ENCODE data around the gene CTDSPL. TPM values are rescaled to one million over a fixed set of nuclear protein-coding genes. Genes with fewer than 3 reads are reported as not detected.

The CTDSPL gene
- total RNA-seq, 3 donors from 2014 or later (not counting 1 experiment from before 2014, with no cell fraction given), result 0.50 to 3.4 (median 1.8) TPM

GRCh38 chr3:37964146-37964545, 102.5 kb downstream of the CTDSPL start:
- Mint-ChIP-seq H3K27ac (no peak overlapping the region), H3K36me3 (no peaks in the 10 kb centered on the region), H3K4me1 (no peaks in the 10 kb centered on the region), H3K27me3 (ENCODE audit: low read depth in 2 of 2) (peaks cover 5 to 11% of the 10 kb centered on the region in 2 donors), H3K9me3 (no peaks in the 10 kb centered on the region), H3K4me3 (no peak overlapping the region)
- WGBS (ENCODE audit: insufficient coverage), result 94% methylated on average over 2 of the region's 3 CpGs
- Histone ChIP-seq H3K4me1 (ENCODE audit: control insufficient read depth, insufficient read depth, low read length) (no peaks in the 10 kb centered on the region), H3K9me3 (ENCODE audit: control insufficient read depth, insufficient read depth, low read length) (no peaks in the 10 kb centered on the region), H3K4me3 (ENCODE audit: low read length) (no peak overlapping the region), H3K27ac (ENCODE audit: low read length) (no peak overlapping the region), H3K27me3 (ENCODE audit: control insufficient read depth, insufficient read depth, low read length) (no peaks in the 10 kb centered on the region), H3K36me3 (ENCODE audit: control insufficient read depth, insufficient read depth, low read length) (no peaks in the 10 kb centered on the region)
- no peak for DNase-seq
- no peak for TF ChIP-seq CTCF (IDR thresholded peaks at IDR 0.05)
- intact Hi-C loops (cut with micrococcal nuclease), result no loop called here
- ATAC-seq, result no peak

GRCh38 chr3:37964716-37965115, 103.0 kb downstream of the CTDSPL start:
- 100% methylated on average over 1 of the region's 1 CpG for WGBS (ENCODE audit: insufficient coverage)

GRCh38 chr3:37967260-37967881, 105.7 kb downstream of the CTDSPL start:
- H3K4me1 Mint-ChIP-seq, result no peaks in the 10 kb centered on the region
- H3K27me3 ChIP-seq (ENCODE audit: control insufficient read depth, insufficient read depth, low read length), result no peaks in the 10 kb centered on the region
- no peaks in the 10 kb centered on the region for H3K9me3 ChIP-seq (ENCODE audit: control insufficient read depth, insufficient read depth, low read length)
- H3K9me3 Mint-ChIP-seq, result no peaks in the 10 kb centered on the region
- peak; percentile 71 for TF ChIP-seq CTCF (IDR thresholded peaks at IDR 0.05)
- H3K36me3 Mint-ChIP-seq, result no peaks in the 10 kb centered on the region
- DNase-seq (peak in 1 of 2 donors; percentile 76), ATAC-seq (peak; percentile 67 to 77 (median 69))
- no peak overlapping the region for H3K27ac ChIP-seq (ENCODE audit: low read length)
- H3K27ac Mint-ChIP-seq, result no peak overlapping the region
- 49% methylated on average over 5 of the region's 7 CpGs for WGBS (ENCODE audit: insufficient coverage)
- no peak overlapping the region for H3K4me3 ChIP-seq (ENCODE audit: low read length)
- intact Hi-C loops (cut with micrococcal nuclease), result loop anchor here (1.0 kb wide), 1 partner anchor 112 kb away; no protein-coding TSS in a partner anchor
- peaks cover 5 to 11% of the 10 kb centered on the region in 2 donors for H3K27me3 Mint-ChIP-seq (ENCODE audit: low read depth in 2 of 2)
- H3K4me3 Mint-ChIP-seq, result no peak overlapping the region
- H3K4me1 ChIP-seq (ENCODE audit: control insufficient read depth, insufficient read depth, low read length), result no peaks in the 10 kb centered on the region
- no peaks in the 10 kb centered on the region for H3K36me3 ChIP-seq (ENCODE audit: control insufficient read depth, insufficient read depth, low read length)

More at GRCh38 chr3:37964716-37965115, 103.0 kb downstream of the CTDSPL start:
- no peak overlapping the region for H3K27ac Mint-ChIP-seq
- Histone ChIP-seq H3K4me1 (ENCODE audit: control insufficient read depth, insufficient read depth, low read length) (no peaks in the 10 kb centered on the region), H3K27ac (ENCODE audit: low read length) (no peak overlapping the region), H3K27me3 (ENCODE audit: control insufficient read depth, insufficient read depth, low read length) (no peaks in the 10 kb centered on the region), H3K4me3 (ENCODE audit: low read length) (no peak overlapping the region), H3K9me3 (ENCODE audit: control insufficient read depth, insufficient read depth, low read length) (no peaks in the 10 kb centered on the region), H3K36me3 (ENCODE audit: control insufficient read depth, insufficient read depth, low read length) (no peaks in the 10 kb centered on the region)
- intact Hi-C loops (cut with micrococcal nuclease), result no loop called here
- H3K4me3 Mint-ChIP-seq, result no peak overlapping the region
- H3K9me3 Mint-ChIP-seq, result no peaks in the 10 kb centered on the region
- DNase-seq, result no peak
- no peak for ATAC-seq
- H3K27me3 Mint-ChIP-seq (ENCODE audit: low read depth in 2 of 2), result peaks cover 5 to 11% of the 10 kb centered on the region in 2 donors
- H3K36me3 Mint-ChIP-seq, result no peaks in the 10 kb centered on the region
- no peak for TF ChIP-seq CTCF (IDR thresholded peaks at IDR 0.05)
- H3K4me1 Mint-ChIP-seq, result no peaks in the 10 kb centered on the region

GRCh38 chr3:37968199-37968598, 106.5 kb downstream of the CTDSPL start:
- no peaks in the 10 kb centered on the region for H3K9me3 Mint-ChIP-seq
- peaks cover 5 to 11% of the 10 kb centered on the region in 2 donors for H3K27me3 Mint-ChIP-seq (ENCODE audit: low read depth in 2 of 2)
- H3K36me3 ChIP-seq (ENCODE audit: control insufficient read depth, insufficient read depth, low read length), result no peaks in the 10 kb centered on the region
- H3K9me3 ChIP-seq (ENCODE audit: control insufficient read depth, insufficient read depth, low read length), result no peaks in the 10 kb centered on the region
- H3K4me3 ChIP-seq (ENCODE audit: low read length), result no peak overlapping the region
- no peak overlapping the region for H3K27ac Mint-ChIP-seq
- DNase-seq, result no peak
- no peak overlapping the region for H3K27ac ChIP-seq (ENCODE audit: low read length)
- H3K36me3 Mint-ChIP-seq, result no peaks in the 10 kb centered on the region
- intact Hi-C loops (cut with micrococcal nuclease), result no loop called here
- no peak overlapping the region for H3K4me3 Mint-ChIP-seq
- no peaks in the 10 kb centered on the region for H3K4me1 Mint-ChIP-seq
- no peak for TF ChIP-seq CTCF (IDR thresholded peaks at IDR 0.05)
- WGBS (ENCODE audit: insufficient coverage), result 97% methylated on average over 8 of the region's 9 CpGs
- no peak for ATAC-seq
- no peaks in the 10 kb centered on the region for H3K27me3 ChIP-seq (ENCODE audit: control insufficient read depth, insufficient read depth, low read length)
- H3K4me1 ChIP-seq (ENCODE audit: control insufficient read depth, insufficient read depth, low read length), result no peaks in the 10 kb centered on the region
